NOMO-1 treated with DMSO at 0.1 percent for 48 hours (cell line): Measurements from ENCODE around the gene MRPL37.

Experiments used
- DNase-seq: peaks from one replicate; lab custom pipeline; 2025; ENCODE audit not compliant: unreplicated experiment; lab: John Stamatoyannopoulos, UW

Gene MRPL37

GRCh38 chr1:54262244-54262643 is 62.3 kb downstream of the MRPL37 start:
- DNase-seq: no peak

GRCh38 chr1:54263601-54264226 is 63.7 kb downstream of the MRPL37 start:
- no peak for DNase-seq

- no peak for DNase-seq
These were observed 65.2 kb downstream of the MRPL37 start for GRCh38 chr1:54265126-54265525.

- no peak for DNase-seq
These were observed 65.7 kb downstream of the MRPL37 start for GRCh38 chr1:54265659-54266058.

- no peak for DNase-seq
These were observed 66.2 kb downstream of the MRPL37 start for GRCh38 chr1:54266195-54266594.

- no peak for DNase-seq
These were observed 66.9 kb downstream of the MRPL37 start for GRCh38 chr1:54266908-54267307.
